ENCODE measurements around the gene NOP14. TPM values are rescaled to one million over a fixed set of nuclear protein-coding genes. Genes with fewer than 3 reads are reported as not detected.
A peak's percentile ranks its signal among the peaks of the same experiment; 100 is the strongest.
"Not testable (repeated sequence)": the region's sequence is repeated elsewhere in the genome, so short reads cannot be mapped to it uniquely, and the experiment has no call there.

NOP14 gene
- 140 and 142 TPM in 2 replicates for total RNA-seq

- Mint-ChIP-seq H3K27ac (peak within 1 kb of the TSS; percentile 92), H3K27me3 (ENCODE audit: insufficient read depth) (no peaks in the 10 kb centered on the region), H3K9me3 (no peaks in the 10 kb centered on the region), H3K4me3 (peak within 1 kb of the TSS; percentile 97), H3K4me1 (ENCODE audit: low read depth) (peaks cover 28% of the 10 kb centered on the region), H3K36me3 (ENCODE audit: low read depth) (peaks cover 18% of the 10 kb centered on the region)
- peak; percentile 96 for DNase-seq (ENCODE audit: low spot score)
- intact Hi-C loops (cut with micrococcal nuclease), result loop anchor here (1.0 to 10.0 kb wide), 9 partner anchors 84 to 1243 kb away; partner anchors contain the start of genes ADD1, FAM193A, HTT and HTT-AS
Observed at GRCh38 chr4:2963175-2963965, at the start of gene NOP14, which contains the start of gene GRK4. Gene NOP14 (minus strand): TSS chr4:2963406. CDS start chr4:2963319, 87 bp downstream. Gene GRK4 (plus strand): TSS chr4:2963571. CDS start chr4:2964071, 500 bp downstream.

GRCh38 chr4:3011456-3012220 is 48.4 kb upstream of the NOP14 start:
- Mint-ChIP-seq H3K4me3 (no peak overlapping the region), H3K27ac (no peak overlapping the region), H3K9me3 (no peaks in the 10 kb centered on the region)

DNA sequence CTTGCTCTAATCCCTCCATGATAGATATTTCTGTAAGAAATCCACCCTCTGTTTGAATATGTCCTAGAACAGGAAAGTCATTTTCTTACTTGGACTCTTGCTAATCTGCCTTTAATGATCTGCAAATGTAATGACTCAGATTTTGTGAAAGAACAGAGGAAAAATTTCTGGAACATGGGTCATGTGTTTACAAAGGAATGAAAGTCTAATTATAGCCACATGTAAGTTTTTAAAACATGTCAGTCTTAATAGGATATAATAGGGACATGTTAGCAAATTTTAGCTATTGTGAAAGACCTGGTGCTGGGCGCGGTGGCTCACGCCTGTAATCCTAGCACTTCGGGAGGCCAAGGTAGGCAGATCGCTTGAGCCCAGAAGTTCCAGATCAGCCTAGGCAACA is 47.8 kb upstream of the NOP14 start:
- no peak overlapping the region for H3K4me3 Mint-ChIP-seq
- peaks cover 10% of the 10 kb centered on the region for H3K4me1 Mint-ChIP-seq (ENCODE audit: low read depth)
- H3K27ac Mint-ChIP-seq, result no peak overlapping the region

More at GRCh38 chr4:3011456-3012220, 48.4 kb upstream of the NOP14 start:
- peaks cover 10% of the 10 kb centered on the region for H3K4me1 Mint-ChIP-seq (ENCODE audit: low read depth)
- intact Hi-C loops (cut with micrococcal nuclease), result no loop called here
- DNase-seq (ENCODE audit: low spot score), result no peak
- H3K27me3 Mint-ChIP-seq (ENCODE audit: insufficient read depth), result peaks cover 7% of the 10 kb centered on the region
- no peaks in the 10 kb centered on the region for H3K36me3 Mint-ChIP-seq (ENCODE audit: low read depth)

GRCh38 chr4:3010577-3010976 is 47.4 kb upstream of the NOP14 start:
- Mint-ChIP-seq H3K4me3 (no peak overlapping the region), H3K36me3 (ENCODE audit: low read depth) (no peaks in the 10 kb centered on the region), H3K27ac (no peak overlapping the region), H3K4me1 (ENCODE audit: low read depth) (peaks cover 10% of the 10 kb centered on the region), H3K27me3 (ENCODE audit: insufficient read depth) (peaks cover 8% of the 10 kb centered on the region), H3K9me3 (no peaks in the 10 kb centered on the region)
- no peak for DNase-seq (ENCODE audit: low spot score)
- intact Hi-C loops (cut with micrococcal nuclease), result no loop called here

More for the DNA sequence above, 47.8 kb upstream of the NOP14 start:
- DNase-seq (ENCODE audit: low spot score), result no peak
- Mint-ChIP-seq H3K9me3 (no peaks in the 10 kb centered on the region), H3K36me3 (ENCODE audit: low read depth) (no peaks in the 10 kb centered on the region), H3K27me3 (ENCODE audit: insufficient read depth) (peaks cover 7% of the 10 kb centered on the region)
- intact Hi-C loops (cut with micrococcal nuclease), result no loop called here

- Mint-ChIP-seq H3K27ac (no peak overlapping the region), H3K9me3 (no peaks in the 10 kb centered on the region), H3K4me3 (no peak overlapping the region), H3K4me1 (ENCODE audit: low read depth) (peaks cover 10% of the 10 kb centered on the region), H3K27me3 (ENCODE audit: insufficient read depth) (peaks cover 11% of the 10 kb centered on the region), H3K36me3 (ENCODE audit: low read depth) (no peaks in the 10 kb centered on the region)
- intact Hi-C loops (cut with micrococcal nuclease), result loop anchor here (1.0 kb wide), 1 partner anchor 28 kb away; no protein-coding TSS in a partner anchor
- DNase-seq (ENCODE audit: low spot score), result no peak
Observed at GRCh38 chr4:3009422-3009821, 46.2 kb upstream of the NOP14 start.

GRCh38 chr4:3007724-3008123 is 44.5 kb upstream of the NOP14 start:
- intact Hi-C loops (cut with micrococcal nuclease), result no loop called here
- no peaks in the 10 kb centered on the region for H3K9me3 Mint-ChIP-seq
- no peak overlapping the region for H3K27ac Mint-ChIP-seq
- H3K4me3 Mint-ChIP-seq, result no peak overlapping the region
- no peak for DNase-seq (ENCODE audit: low spot score)
- peaks cover 8% of the 10 kb centered on the region for H3K27me3 Mint-ChIP-seq (ENCODE audit: insufficient read depth)
- H3K36me3 Mint-ChIP-seq (ENCODE audit: low read depth), result no peaks in the 10 kb centered on the region
- H3K4me1 Mint-ChIP-seq (ENCODE audit: low read depth), result no peaks in the 10 kb centered on the region

DNA sequence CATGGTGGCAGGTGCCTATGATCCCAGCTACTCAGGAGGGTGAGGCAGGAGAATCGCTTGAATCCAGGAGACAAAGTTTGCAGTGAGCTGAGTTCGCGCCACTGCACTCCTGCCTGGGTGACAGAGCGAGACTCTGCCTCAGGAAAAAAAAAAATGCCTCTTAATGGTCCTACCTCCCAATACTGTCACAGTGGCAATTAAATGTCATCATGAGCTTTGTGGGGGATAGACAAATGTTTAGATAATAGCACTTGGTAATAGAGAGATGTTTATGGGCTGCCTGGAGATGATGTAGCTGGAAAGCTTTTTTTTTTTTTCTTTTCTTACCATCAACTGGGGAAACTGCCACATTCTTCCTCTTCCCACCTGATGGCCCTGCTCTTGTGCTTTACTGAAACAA is 33.2 kb upstream of the NOP14 start:
- Mint-ChIP-seq H3K27me3 (ENCODE audit: insufficient read depth) (peaks cover 10% of the 10 kb centered on the region), H3K4me3 (no peak overlapping the region), H3K36me3 (ENCODE audit: low read depth) (no peaks in the 10 kb centered on the region), H3K4me1 (ENCODE audit: low read depth) (no peaks in the 10 kb centered on the region), H3K27ac (no peak overlapping the region), H3K9me3 (no peaks in the 10 kb centered on the region)
- intact Hi-C loops (cut with micrococcal nuclease), result no loop called here
- DNase-seq (ENCODE audit: low spot score), result no peak

GRCh38 chr4:2995546-2996265 is 32.5 kb upstream of the NOP14 start:
- Mint-ChIP-seq H3K9me3 (no peaks in the 10 kb centered on the region), H3K4me3 (no peak overlapping the region), H3K27me3 (ENCODE audit: insufficient read depth) (peaks cover 10% of the 10 kb centered on the region), H3K27ac (no peak overlapping the region), H3K4me1 (ENCODE audit: low read depth) (no peaks in the 10 kb centered on the region), H3K36me3 (ENCODE audit: low read depth) (no peaks in the 10 kb centered on the region)
- intact Hi-C loops (cut with micrococcal nuclease), result no loop called here
- no peak for DNase-seq (ENCODE audit: low spot score)

DNA sequence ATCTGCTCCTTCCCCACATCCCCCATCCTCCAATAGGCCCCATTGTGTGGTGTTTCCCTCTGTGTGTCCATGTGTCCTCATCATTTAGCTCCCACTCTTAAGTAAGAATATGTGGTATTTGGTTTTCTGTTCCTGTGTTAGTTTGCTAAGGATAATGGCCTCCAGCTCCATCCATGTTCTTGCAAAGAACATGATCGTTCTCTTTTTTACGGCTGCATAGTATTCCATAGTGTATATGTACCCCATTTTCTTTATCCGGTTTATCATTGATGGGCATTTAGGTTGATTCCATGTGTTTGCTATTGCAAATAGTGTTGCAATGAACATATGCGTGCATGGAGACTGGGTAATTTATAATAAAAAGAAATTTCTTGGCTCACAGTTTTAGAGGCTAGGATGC is 31.7 kb upstream of the NOP14 start:
- intact Hi-C loops (cut with micrococcal nuclease), result no loop called here
- no peaks in the 10 kb centered on the region for H3K9me3 Mint-ChIP-seq
- no peaks in the 10 kb centered on the region for H3K4me1 Mint-ChIP-seq (ENCODE audit: low read depth)
- H3K36me3 Mint-ChIP-seq (ENCODE audit: low read depth), result no peaks in the 10 kb centered on the region
- H3K4me3 Mint-ChIP-seq, result no peak overlapping the region
- no peak overlapping the region for H3K27ac Mint-ChIP-seq
- peaks cover 8% of the 10 kb centered on the region for H3K27me3 Mint-ChIP-seq (ENCODE audit: insufficient read depth)
- no peak for DNase-seq (ENCODE audit: low spot score)

DNA sequence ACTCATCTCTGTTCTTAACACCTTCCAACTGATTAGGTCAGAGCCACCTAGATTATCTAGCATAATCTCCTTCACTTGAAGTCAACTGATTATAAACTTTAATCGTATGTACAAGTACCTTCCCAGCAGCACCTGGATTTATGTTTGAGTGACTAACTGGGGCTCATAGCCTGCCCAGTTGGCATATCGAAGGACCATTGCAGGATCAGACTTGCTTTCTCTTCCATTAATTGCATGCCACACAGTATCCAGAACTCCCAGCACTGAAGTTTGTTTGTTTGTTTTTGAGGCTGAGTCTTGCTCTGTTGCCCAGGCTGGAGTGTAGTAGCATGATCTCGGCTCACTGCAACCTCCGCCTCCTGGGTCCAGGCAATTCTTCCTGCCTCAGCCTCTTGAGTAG is 28.0 kb upstream of the NOP14 start:
- no peak for DNase-seq (ENCODE audit: low spot score)
- Mint-ChIP-seq H3K27ac (no peak overlapping the region), H3K4me1 (ENCODE audit: low read depth) (no peaks in the 10 kb centered on the region), H3K36me3 (ENCODE audit: low read depth) (no peaks in the 10 kb centered on the region), H3K27me3 (ENCODE audit: insufficient read depth) (peaks cover 8% of the 10 kb centered on the region), H3K9me3 (no peaks in the 10 kb centered on the region), H3K4me3 (no peak overlapping the region)
- intact Hi-C loops (cut with micrococcal nuclease), result no loop called here

DNA sequence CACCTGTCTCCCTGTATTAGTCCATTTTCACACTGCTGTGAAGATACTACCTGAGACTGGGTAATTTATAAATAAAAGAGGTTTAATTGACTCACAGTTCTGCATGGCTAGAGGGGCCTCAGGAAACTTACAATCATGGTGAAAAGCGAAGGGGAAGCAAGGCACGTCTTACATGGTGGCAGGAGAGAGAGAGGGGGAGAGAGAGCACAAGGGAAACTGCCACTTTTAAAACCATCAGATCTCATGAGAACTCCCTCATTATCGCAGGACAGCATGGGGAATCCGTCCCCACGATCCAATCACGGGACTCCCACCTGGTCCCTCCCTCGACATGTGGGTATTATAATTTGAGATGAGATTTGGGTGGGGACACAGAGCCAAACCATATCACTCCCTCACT is 20.5 kb upstream of the NOP14 start:
- H3K9me3 Mint-ChIP-seq; H3K36me3 Mint-ChIP-seq (ENCODE audit: low read depth); H3K27ac Mint-ChIP-seq; DNase-seq (ENCODE audit: low spot score); H3K4me1 Mint-ChIP-seq (ENCODE audit: low read depth); intact Hi-C loops (cut with micrococcal nuclease); H3K4me3 Mint-ChIP-seq: not testable (repeated sequence)
- peaks cover 13% of the 10 kb centered on the region for H3K27me3 Mint-ChIP-seq (ENCODE audit: insufficient read depth)

GRCh38 chr4:2982012-2982411 is 18.8 kb upstream of the NOP14 start:
- peaks cover 17% of the 10 kb centered on the region for H3K27me3 Mint-ChIP-seq (ENCODE audit: insufficient read depth)
- no peak overlapping the region for H3K4me3 Mint-ChIP-seq
- no peaks in the 10 kb centered on the region for H3K36me3 Mint-ChIP-seq (ENCODE audit: low read depth)
- no peaks in the 10 kb centered on the region for H3K4me1 Mint-ChIP-seq (ENCODE audit: low read depth)
- H3K27ac Mint-ChIP-seq, result no peak overlapping the region
- DNase-seq (ENCODE audit: low spot score), result no peak
- peaks cover 9% of the 10 kb centered on the region for H3K9me3 Mint-ChIP-seq
- intact Hi-C loops (cut with micrococcal nuclease), result no loop called here

Measured in activated T-helper 1 cell treated with anti-CD3 and anti-CD28 coated beads, Interleukin-12 subunit alpha, Interleukin-12 subunit beta, Interleukin-2, Interleukin-4 antibody, amounts not matched to agents 30 ng/mL and 10 ng/mL and 1 ng/mL, durations not matched to agents 14 hours and 24 hours and 36 hours (primary cell).